Brain microvascular endothelial cell (primary cell): ENCODE results near the gene TMEM255B.
"Not testable (repeated sequence)": the region's sequence is repeated elsewhere in the genome, so short reads cannot be mapped to it uniquely, and the experiment has no call there.

Experiments used
- DNase-seq: peaks from one replicate; pipeline ENCODE4 v3.0.0-alpha.2; 2020
- H3K27ac ChIP-seq: fragments of 250-450 bp; sonication (Bioruptor Pico); 2 replicates; pipeline ENCODE4 v1.5.1; 2020; ENCODE audit warnings: mild to moderate bottlenecking, moderate library complexity
- H3K27me3 ChIP-seq: fragments of 250-450 bp; sonication (Bioruptor Pico); replicated peaks from 2 replicates; pipeline ENCODE4 v1.5.1; 2020; ENCODE audit warnings: mild to moderate bottlenecking
- H3K36me3 ChIP-seq: fragments of 250-450 bp; sonication (Bioruptor Pico); replicated peaks from 2 replicates; pipeline ENCODE4 v1.5.1; 2020; ENCODE audit warnings: mild to moderate bottlenecking
- H3K4me3 ChIP-seq: 2 replicates; pipeline ENCODE4 v1.5.1; 2011; ENCODE audit warnings: low read depth, mild to moderate bottlenecking, control low read depth, low read length, moderate library complexity
- in situ Hi-C: cut with HindIII; loops from 2 replicates; pipeline ENCODE4 v1.10.0; 2017; ENCODE audit warnings: low sequenced_read_pairs, low pct_ligation_motif_present
- TF ChIP-seq, protein P1 (sequence below): IDR thresholded peaks from 2 replicates; pipeline ENCODE4 v1.5.1; 2011; ENCODE audit warnings: low read depth, mild to moderate bottlenecking, moderate library complexity, low read length, control low read depth, inconsistent platforms; ENCODE audit errors: missing control alignments

The TMEM255B gene

GRCh38 chr13:113833111-113833830 is 74.2 kb downstream of the TMEM255B start:
- in situ Hi-C loops = no loop called here
- Histone ChIP-seq H3K27me3 (no peaks in the 10 kb centered on the region), H3K27ac (no peak overlapping the region), H3K4me3 (no peak overlapping the region), H3K36me3 (no peaks in the 10 kb centered on the region)
- TF ChIP-seq, protein P1, sequence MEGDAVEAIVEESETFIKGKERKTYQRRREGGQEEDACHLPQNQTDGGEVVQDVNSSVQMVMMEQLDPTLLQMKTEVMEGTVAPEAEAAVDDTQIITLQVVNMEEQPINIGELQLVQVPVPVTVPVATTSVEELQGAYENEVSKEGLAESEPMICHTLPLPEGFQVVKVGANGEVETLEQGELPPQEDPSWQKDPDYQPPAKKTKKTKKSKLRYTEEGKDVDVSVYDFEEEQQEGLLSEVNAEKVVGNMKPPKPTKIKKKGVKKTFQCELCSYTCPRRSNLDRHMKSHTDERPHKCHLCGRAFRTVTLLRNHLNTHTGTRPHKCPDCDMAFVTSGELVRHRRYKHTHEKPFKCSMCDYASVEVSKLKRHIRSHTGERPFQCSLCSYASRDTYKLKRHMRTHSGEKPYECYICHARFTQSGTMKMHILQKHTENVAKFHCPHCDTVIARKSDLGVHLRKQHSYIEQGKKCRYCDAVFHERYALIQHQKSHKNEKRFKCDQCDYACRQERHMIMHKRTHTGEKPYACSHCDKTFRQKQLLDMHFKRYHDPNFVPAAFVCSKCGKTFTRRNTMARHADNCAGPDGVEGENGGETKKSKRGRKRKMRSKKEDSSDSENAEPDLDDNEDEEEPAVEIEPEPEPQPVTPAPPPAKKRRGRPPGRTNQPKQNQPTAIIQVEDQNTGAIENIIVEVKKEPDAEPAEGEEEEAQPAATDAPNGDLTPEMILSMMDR = no peak
- no peak for DNase-seq

DNA sequence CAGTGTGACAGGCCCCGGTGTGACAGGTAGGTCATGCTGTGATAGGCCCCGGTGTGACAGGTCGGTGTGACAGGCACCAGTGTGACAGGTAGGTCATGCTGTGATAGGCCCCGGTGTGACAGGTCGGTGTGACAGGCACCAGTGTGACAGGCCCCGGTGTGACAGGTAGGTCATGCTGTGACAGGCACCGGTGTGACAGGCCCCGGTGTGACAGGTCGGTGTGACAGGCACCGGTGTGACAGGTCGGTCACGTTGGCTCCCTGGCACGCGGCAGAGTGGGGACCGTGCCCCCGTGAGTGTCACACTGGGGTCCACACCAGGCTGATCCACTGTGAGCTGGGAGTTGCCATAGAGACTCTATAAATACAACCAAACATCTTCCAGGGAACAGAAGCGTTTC is 75.0 kb downstream of the TMEM255B start:
- in situ Hi-C loops, H3K27me3 ChIP-seq, H3K27ac ChIP-seq: not testable (repeated sequence)

GRCh38 chr13:113834496-113835200 is 75.6 kb downstream of the TMEM255B start:
- Histone ChIP-seq H3K27ac (no peak overlapping the region), H3K27me3 (no peaks in the 10 kb centered on the region), H3K36me3 (no peaks in the 10 kb centered on the region), H3K4me3 (no peak overlapping the region)
- TF ChIP-seq, protein P1 = no peak
- in situ Hi-C loops = no loop called here
- DNase-seq = no peak

More for the DNA sequence above, 75.0 kb downstream of the TMEM255B start:
- H3K36me3 ChIP-seq, DNase-seq, H3K4me3 ChIP-seq: not testable (repeated sequence)

DNA sequence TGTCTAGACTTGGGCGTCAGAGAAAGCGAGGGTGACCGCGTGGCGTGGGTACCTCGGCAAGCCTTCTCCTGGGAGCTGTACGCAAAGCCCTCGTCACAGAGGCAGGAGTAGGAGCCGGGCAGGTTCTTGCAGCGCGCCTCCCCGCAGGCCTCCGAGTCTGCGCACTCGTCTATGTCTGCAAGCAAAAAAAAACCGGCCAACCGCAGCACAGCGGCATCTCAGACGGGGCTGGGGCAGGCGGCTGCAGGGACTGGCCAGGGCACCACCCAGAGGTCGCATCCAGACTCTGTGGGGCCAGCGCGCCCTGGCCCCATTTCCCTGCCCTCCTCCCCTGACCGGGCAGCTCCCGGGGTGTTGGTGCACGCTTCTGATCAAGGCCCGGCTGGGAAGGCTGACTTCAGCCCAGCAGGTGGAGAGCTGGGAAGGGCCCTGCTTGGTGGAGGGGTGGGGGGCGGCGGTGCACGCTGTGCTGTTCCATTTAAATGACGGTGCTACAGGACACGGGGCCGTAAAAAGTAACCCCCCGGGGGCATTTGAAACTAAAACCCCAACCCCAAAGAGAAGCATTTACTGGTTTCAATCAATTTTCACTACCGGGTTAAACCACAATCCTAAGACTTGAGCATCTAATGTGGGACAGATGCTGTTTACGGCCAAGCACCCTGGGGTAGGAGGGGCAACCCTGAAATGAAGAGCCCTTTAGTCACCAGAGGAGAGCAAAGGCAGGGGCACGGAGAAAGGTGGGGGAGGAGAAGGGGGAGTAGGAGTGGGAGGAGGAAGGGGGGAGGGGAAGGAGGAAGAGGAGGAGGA is 76.6 kb downstream of the TMEM255B start:
- Histone ChIP-seq H3K27ac (peak overlapping the region; percentile 25), H3K27me3 (no peaks in the 10 kb centered on the region), H3K36me3 (no peaks in the 10 kb centered on the region), H3K4me3 (no peak overlapping the region)
- DNase-seq = no peak
- in situ Hi-C loops = no loop called here
- TF ChIP-seq, protein P1 = no peak

- TF ChIP-seq, protein P1 = no peak
- no peaks in the 10 kb centered on the region for H3K36me3 ChIP-seq
- no peaks in the 10 kb centered on the region for H3K27me3 ChIP-seq
- H3K27ac ChIP-seq = peak overlapping the region; percentile 98
- H3K4me3 ChIP-seq = no peak overlapping the region
- DNase-seq = peak; percentile 81
- in situ Hi-C loops = no loop called here
Observed at GRCh38 chr13:113836768-113837559, 77.9 kb downstream of the TMEM255B start.
